GM18867 (cell line): ENCODE measurements around the gene ZNF691.
A peak's percentile ranks its signal among the peaks of the same experiment; 100 is the strongest.
"Not testable (repeated sequence)": the region's sequence is repeated elsewhere in the genome, so short reads cannot be mapped to it uniquely, and the experiment has no call there.

ENCODE experiments used
- ATAC-seq: cut with Tn5 transposase; IDR thresholded peaks from one replicate; pipeline ENCODE4 v1.9.1; 2021; ENCODE audit warnings: mild to moderate bottlenecking, moderate library complexity; ENCODE audit not compliant: unreplicated experiment

Gene ZNF691, protein sequence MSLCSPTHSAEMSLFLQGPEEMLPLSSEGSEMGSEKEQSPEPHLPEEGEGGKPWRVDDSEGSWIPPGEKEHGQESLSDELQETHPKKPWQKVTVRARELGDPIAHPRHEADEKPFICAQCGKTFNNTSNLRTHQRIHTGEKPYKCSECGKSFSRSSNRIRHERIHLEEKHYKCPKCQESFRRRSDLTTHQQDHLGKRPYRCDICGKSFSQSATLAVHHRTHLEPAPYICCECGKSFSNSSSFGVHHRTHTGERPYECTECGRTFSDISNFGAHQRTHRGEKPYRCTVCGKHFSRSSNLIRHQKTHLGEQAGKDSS

GRCh38 chr1:42846257-42847110, at the start of gene ZNF691:
Gene ZNF691 (plus strand): TSS chr1:42846613. CDS start chr1:42849659, 3,046 bp downstream.
- peak; percentile 93 for ATAC-seq

GRCh38 chr1:42797414-42797813, 49.0 kb upstream of the ZNF691 start:
- ATAC-seq = no peak

DNA sequence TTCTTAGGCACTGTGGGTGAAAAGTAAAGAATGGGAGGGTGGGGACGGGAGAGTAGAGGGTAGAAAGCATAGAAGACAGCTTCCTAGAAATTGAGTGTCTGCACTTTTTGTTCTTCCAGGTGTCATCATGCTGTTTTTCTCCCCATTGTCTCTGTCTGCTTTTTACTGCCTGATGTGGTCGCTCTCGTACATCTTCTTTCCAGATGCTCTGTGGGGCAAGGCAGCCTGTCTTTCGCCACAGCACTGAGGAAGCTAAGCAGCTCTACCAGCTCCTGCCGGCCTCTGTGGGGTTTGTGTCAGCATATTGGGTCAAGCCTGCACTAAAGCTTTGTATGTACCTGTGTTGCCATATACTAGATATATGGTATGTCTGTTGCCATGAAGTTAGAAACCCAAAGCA, 48.4 kb upstream of the ZNF691 start:
- no peak for ATAC-seq

GRCh38 chr1:42801832-42802473, 44.5 kb upstream of the ZNF691 start:
- ATAC-seq = no peak

DNA sequence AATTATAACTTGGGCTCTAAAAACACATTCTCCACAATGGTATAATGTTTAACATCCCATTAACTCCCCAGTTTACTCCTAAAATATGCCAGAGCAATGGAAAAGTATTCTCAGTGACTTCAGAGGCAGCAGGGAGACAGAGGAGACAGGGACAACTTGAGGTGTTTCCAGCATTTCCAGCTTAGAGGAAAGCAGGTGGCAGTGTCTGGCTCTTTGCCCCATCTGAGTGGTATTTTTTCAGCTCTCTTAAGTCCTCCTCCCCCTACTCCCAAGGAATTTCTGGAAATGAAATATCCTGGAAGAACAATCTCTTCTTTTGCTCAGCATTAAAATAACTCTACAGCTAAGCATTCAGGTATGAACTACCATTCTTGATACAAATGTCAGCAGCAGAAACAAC, 40.2 kb upstream of the ZNF691 start:
- ATAC-seq = no peak

DNA sequence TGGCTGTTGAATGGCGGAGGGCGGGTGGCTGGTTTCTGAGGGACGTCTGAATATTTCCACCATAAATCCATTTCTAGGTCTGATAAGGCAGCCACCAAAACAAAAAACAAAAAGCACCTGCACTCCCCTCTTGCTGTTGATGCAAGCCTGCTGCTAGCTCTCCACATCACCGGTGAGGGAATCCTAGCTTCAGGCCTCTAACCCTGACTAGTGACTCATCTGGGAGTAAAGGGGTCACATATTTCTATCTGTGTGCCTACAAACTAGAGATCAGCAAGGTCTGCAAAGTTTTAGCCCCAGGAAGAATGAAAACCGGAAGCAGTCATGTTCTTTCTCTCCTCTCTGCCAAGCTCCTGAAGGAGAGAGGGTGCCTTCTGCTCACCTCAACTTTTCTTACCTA, 39.8 kb upstream of the ZNF691 start:
- no peak for ATAC-seq

- ATAC-seq = no peak
Measured at GRCh38 chr1:42807056-42807668, 39.3 kb upstream of the ZNF691 start.

DNA sequence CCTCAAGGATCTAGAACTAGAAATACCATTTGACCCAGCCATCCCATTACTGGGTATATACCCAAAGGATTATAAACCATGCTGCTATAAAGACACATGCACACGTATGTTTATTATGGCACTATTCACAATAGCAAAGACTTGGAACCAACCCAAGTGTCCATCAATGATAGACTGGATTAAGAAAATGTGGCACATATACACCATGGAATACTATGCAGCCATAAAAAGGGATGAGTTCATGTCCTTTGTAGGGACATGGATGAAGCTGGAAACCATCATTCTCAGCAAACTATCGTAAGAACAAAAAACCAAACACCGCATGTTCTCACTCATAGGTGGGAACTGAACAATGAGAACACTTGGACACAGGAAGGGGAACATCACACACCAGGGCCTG, 31.6 kb upstream of the ZNF691 start:
- ATAC-seq = not testable (repeated sequence)

DNA sequence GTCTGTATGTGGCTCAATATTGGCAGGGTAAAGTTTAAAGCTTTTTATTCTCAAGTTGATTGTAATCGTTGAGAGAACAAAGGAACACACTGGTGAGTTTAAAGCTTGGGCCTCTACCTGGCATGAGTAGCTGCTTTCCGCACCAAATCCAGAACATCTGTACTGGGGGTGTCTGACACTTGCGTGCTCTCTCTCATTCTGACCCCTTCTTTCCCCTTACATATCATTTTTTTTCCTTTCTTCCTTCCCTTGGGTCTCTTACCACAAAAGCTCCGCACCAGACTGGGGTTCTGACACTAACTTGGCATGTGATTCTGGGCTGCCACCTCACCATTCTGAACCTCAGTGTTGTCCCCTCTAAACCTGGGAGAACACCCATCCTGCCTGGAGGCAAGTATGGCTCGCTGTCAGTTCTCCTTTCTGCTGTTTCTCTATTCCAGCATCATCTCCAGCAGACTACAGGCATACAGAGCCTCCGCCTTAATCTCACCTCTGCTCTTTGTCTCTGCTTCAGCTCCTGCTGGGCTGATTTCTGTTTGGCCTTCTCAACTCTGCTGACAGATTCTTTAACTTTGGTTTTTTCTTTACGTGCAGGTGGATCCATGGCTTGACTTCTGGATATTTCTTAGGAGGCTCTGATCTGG, 30.4 kb upstream of the ZNF691 start:
- ATAC-seq = no peak

GRCh38 chr1:42816585-42817439, 29.6 kb upstream of the ZNF691 start, which contains the start of the genes ERMAP and SVBP:
Gene ERMAP (plus strand): TSS chr1:42817122. CDS start chr1:42830449, 13,327 bp downstream.
Gene SVBP (minus strand): TSS chr1:42817397. CDS start chr1:42816544, 853 bp downstream.
- ATAC-seq = peak; percentile 82

GRCh38 chr1:42817440-42817767, 29.0 kb upstream of the ZNF691 start:
- ATAC-seq = no peak

GRCh38 chr1:42817976-42818375, 28.4 kb upstream of the ZNF691 start:
- ATAC-seq = no peak

- ATAC-seq = no peak
Measured at GRCh38 chr1:42820813-42821212, 25.6 kb upstream of the ZNF691 start.

DNA sequence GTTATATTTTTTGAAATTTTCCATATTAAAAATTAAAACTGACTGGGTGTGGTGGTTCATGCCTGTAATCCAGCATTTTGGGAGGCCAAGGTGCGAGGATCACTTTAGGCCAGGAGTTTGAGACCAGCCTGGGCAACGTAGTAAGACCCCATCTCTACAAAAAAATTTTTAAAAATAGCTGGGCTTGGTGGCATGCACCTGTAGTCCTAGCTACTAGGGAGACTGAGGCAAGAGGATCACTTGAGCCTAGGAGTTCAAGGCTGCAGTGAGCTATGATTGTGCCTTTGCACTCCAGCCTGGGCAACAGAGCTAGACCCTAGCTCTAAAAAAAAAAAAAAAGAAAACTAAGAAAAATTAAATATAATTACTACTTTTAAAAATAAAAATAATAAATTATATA, 24.7 kb upstream of the ZNF691 start:
- no peak for ATAC-seq

- no peak for ATAC-seq
Measured at GRCh38 chr1:42822800-42823392, 23.5 kb upstream of the ZNF691 start.

DNA sequence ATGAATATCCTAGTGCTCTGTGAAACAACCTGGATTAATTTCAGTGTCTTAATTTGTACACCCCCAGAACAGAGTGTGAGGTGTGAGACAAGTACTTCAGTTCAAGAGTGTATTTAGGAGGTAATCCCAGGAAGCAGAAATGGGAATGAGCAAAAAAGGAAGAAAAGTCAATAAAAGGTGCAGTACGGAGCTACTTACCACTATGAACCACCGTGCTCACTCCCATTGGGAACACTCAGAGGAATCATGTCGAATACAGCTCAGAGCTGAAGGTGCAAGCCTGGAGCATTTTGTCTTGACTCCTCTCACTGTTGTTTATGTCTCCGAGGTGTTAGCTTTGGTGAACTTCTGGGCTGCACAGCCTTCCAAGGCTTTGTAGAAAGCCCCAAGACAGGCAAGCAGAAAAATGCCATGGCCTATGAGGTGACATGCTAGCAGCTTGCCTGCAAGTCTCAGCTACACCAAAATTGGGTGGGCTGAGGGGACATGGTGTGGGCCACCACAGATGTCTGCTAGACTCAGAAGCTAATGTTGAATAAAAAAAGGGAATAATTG, 21.9 kb upstream of the ZNF691 start:
- no peak for ATAC-seq

DNA sequence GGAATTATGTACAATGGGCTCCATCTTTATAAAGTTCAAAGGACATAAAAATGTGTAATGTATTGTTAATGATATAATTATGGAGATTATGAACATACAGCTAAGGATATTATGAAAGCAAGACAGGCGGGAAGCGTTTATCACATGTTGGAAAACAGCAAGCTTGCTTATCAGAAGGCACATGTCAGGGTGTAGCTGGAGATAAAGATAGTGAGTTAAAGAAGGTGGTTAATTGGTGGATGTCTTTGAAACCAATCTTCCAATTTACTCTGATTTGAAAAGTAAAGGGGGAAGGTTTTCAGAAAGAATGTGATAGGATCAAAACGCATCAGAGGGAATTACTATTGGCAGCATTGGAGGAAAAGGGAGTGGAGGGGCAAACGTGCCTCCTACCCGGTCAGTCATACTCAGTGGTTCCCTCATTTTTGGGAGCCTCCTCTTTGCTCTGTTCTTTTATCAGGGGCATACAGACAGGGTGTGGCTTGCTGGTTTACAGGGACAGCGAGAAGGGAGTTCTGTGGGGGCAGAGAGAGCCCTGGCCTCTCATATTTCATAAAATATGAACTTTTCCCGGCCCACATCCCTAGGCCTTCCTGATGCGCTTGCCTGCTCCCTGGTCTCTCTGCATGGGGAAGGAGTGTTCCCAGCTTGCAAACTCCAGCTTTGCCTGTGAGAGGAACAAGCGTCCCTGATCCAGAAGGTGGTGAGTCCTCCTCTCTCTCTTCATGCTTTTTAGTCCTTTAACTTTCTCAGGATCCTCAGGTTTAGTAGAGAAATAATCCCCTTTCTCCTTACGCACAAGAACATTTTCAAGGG, 21.2 kb upstream of the ZNF691 start:
- ATAC-seq = no peak

- no peak for ATAC-seq
Measured at GRCh38 chr1:42830631-42831030, 15.8 kb upstream of the ZNF691 start.
